ENCODE measurements around the gene TACR2. TPM values are rescaled to one million over a fixed set of nuclear protein-coding genes. Genes with fewer than 3 reads are reported as not detected.

TACR2 gene
- total RNA-seq, 1 experiment from 2014 or later, result 0.04 TPM

GRCh38 chr10:69418052-69418752, 1.5 kb upstream of the TACR2 start:
- Histone ChIP-seq H3K4me3 (no peak overlapping the region), H3K27ac (no peak overlapping the region)

GRCh38 chr10:69417542-69417941, 824 bp upstream of the TACR2 start:
- Histone ChIP-seq H3K9me3 (replicated peaks) (no peaks in the 10 kb centered on the region), H3K4me1 (no peaks in the 10 kb centered on the region), H3K27ac (no peak overlapping the region), H3K4me3 (no peak overlapping the region), H3K36me3 (no peaks in the 10 kb centered on the region), H3K27me3 (no peaks in the 10 kb centered on the region)
- DNase-seq, result no peak

More at GRCh38 chr10:69418052-69418752, 1.5 kb upstream of the TACR2 start:
- no peaks in the 10 kb centered on the region for H3K4me1 ChIP-seq
- H3K9me3 ChIP-seq (replicated peaks), result no peaks in the 10 kb centered on the region
- no peaks in the 10 kb centered on the region for H3K36me3 ChIP-seq
- no peaks in the 10 kb centered on the region for H3K27me3 ChIP-seq
- no peak for DNase-seq

GRCh38 chr10:69415951-69416350, 767 bp downstream of the TACR2 start:
- DNase-seq, result no peak
- Histone ChIP-seq H3K36me3 (no peaks in the 10 kb centered on the region), H3K9me3 (replicated peaks) (no peaks in the 10 kb centered on the region), H3K27ac (no peak overlapping the region), H3K4me1 (no peaks in the 10 kb centered on the region), H3K27me3 (no peaks in the 10 kb centered on the region), H3K4me3 (no peak overlapping the region)

- Histone ChIP-seq H3K9me3 (replicated peaks) (no peaks in the 10 kb centered on the region), H3K27me3 (no peaks in the 10 kb centered on the region), H3K4me3 (no peak overlapping the region), H3K27ac (no peak overlapping the region), H3K36me3 (no peaks in the 10 kb centered on the region), H3K4me1 (no peaks in the 10 kb centered on the region)
- no peak for DNase-seq
These were observed 1.7 kb downstream of the TACR2 start for GRCh38 chr10:69415049-69415448.

- Histone ChIP-seq H3K36me3 (no peaks in the 10 kb centered on the region), H3K4me3 (no peak overlapping the region), H3K27me3 (no peaks in the 10 kb centered on the region), H3K27ac (no peak overlapping the region), H3K9me3 (replicated peaks) (no peaks in the 10 kb centered on the region), H3K4me1 (no peaks in the 10 kb centered on the region)
- DNase-seq, result no peak
These were observed 2.4 kb downstream of the TACR2 start for GRCh38 chr10:69414036-69415018.

- Histone ChIP-seq H3K4me3 (no peak overlapping the region), H3K4me1 (no peaks in the 10 kb centered on the region), H3K27ac (no peak overlapping the region), H3K9me3 (replicated peaks) (no peaks in the 10 kb centered on the region), H3K36me3 (no peaks in the 10 kb centered on the region), H3K27me3 (no peaks in the 10 kb centered on the region)
- peak; percentile 60 to 72 for DNase-seq
These were observed 3.4 kb downstream of the TACR2 start for GRCh38 chr10:69413221-69413865.

GRCh38 chr10:69412232-69412790, 4.4 kb downstream of the TACR2 start:
- Histone ChIP-seq H3K9me3 (replicated peaks) (no peaks in the 10 kb centered on the region), H3K27me3 (no peaks in the 10 kb centered on the region), H3K4me1 (no peaks in the 10 kb centered on the region), H3K27ac (no peak overlapping the region), H3K4me3 (no peak overlapping the region), H3K36me3 (no peaks in the 10 kb centered on the region)
- DNase-seq, result no peak

- Histone ChIP-seq H3K36me3 (no peaks in the 10 kb centered on the region), H3K27me3 (no peaks in the 10 kb centered on the region), H3K4me1 (no peaks in the 10 kb centered on the region), H3K9me3 (replicated peaks) (no peaks in the 10 kb centered on the region), H3K27ac (no peak overlapping the region), H3K4me3 (no peak overlapping the region)
- no peak for DNase-seq
These were observed 5.2 kb downstream of the TACR2 start for GRCh38 chr10:69411476-69411875.

GRCh38 chr10:69410487-69410886, 6.2 kb downstream of the TACR2 start:
- Histone ChIP-seq H3K27ac (no peak overlapping the region), H3K27me3 (no peaks in the 10 kb centered on the region), H3K4me3 (no peak overlapping the region), H3K4me1 (no peaks in the 10 kb centered on the region), H3K9me3 (replicated peaks) (no peaks in the 10 kb centered on the region), H3K36me3 (no peaks in the 10 kb centered on the region)
- no peak for DNase-seq

GRCh38 chr10:69409968-69410367, 6.8 kb downstream of the TACR2 start:
- no peak overlapping the region for H3K27ac ChIP-seq
- no peak overlapping the region for H3K4me3 ChIP-seq
- no peaks in the 10 kb centered on the region for H3K4me1 ChIP-seq
- H3K9me3 ChIP-seq (replicated peaks), result no peaks in the 10 kb centered on the region
- no peak for DNase-seq
- no peaks in the 10 kb centered on the region for H3K27me3 ChIP-seq
- H3K36me3 ChIP-seq, result no peaks in the 10 kb centered on the region

GRCh38 chr10:69409176-69409495, 7.6 kb downstream of the TACR2 start:
- H3K36me3 ChIP-seq, result no peaks in the 10 kb centered on the region
- no peaks in the 10 kb centered on the region for H3K9me3 ChIP-seq (replicated peaks)
- no peak for DNase-seq
- no peaks in the 10 kb centered on the region for H3K4me1 ChIP-seq
- H3K27me3 ChIP-seq, result no peaks in the 10 kb centered on the region
- H3K4me3 ChIP-seq, result peak overlapping the region; percentile 45
- H3K27ac ChIP-seq, result no peak overlapping the region

- no peaks in the 10 kb centered on the region for H3K36me3 ChIP-seq
- H3K27ac ChIP-seq, result no peak overlapping the region
- no peaks in the 10 kb centered on the region for H3K4me1 ChIP-seq
- H3K9me3 ChIP-seq (replicated peaks), result no peaks in the 10 kb centered on the region
- peak; percentile 85 to 86 for DNase-seq
- no peaks in the 10 kb centered on the region for H3K27me3 ChIP-seq
- peak overlapping the region; percentile 45 for H3K4me3 ChIP-seq
These were observed 8.2 kb downstream of the TACR2 start for GRCh38 chr10:69408318-69409175.

- no peak for DNase-seq
- H3K4me3 ChIP-seq, result no peak overlapping the region
- H3K9me3 ChIP-seq (replicated peaks), result no peaks in the 10 kb centered on the region
- H3K27me3 ChIP-seq, result no peaks in the 10 kb centered on the region
- no peak overlapping the region for H3K27ac ChIP-seq
- no peaks in the 10 kb centered on the region for H3K4me1 ChIP-seq
- H3K36me3 ChIP-seq, result no peaks in the 10 kb centered on the region
These were observed 9.0 kb downstream of the TACR2 start for GRCh38 chr10:69407621-69408301.
